HCT116 (cell line): ENCODE results near the gene USP12. TPM values are rescaled to one million over a fixed set of nuclear protein-coding genes. Genes with fewer than 3 reads are reported as not detected.

ENCODE experiments used
- ATAC-seq: fragments of 200-7000 bp; cut with Tn5 transposase; 2 replicates; pipeline ENCODE4 v1.9.1; 2020; ENCODE audit warnings: mild to moderate bottlenecking, moderate library complexity
- BruUV-seq: library from RNA; stranded (reverse); fragments of 400-500 nt; replicated peaks from 2 replicates; lab custom pipeline; 2021; lab: Mats Ljungman, UMichigan
- CTCF ChIA-PET: fragments of 300-600 bp; sonication (Branson Sonifier 250); formaldehyde crosslinking; loops from one replicate; lab custom pipeline; 2021; ENCODE audit warnings: antibody characterized with exemption; lab: Charles Lee
- POLR2A ChIA-PET: fragments of 300-600, 350-600 bp; sonication (Branson Sonifier 250); formaldehyde crosslinking; loops from one replicate; lab custom pipeline; 2021; ENCODE audit warnings: antibody characterized with exemption; lab: Charles Lee
- RAD21 ChIA-PET, 2 experiments: fragments of 300-600 bp; sonication (Branson Sonifier 250); formaldehyde crosslinking; loops; one replicate each; lab custom pipeline; 2023; ENCODE audit warnings: low total read pairs in 2 of 2; ENCODE audit not compliant: uncharacterized antibody in 2 of 2, unreplicated experiment in 2 of 2, low non-redundant PET in 1 of 2; lab: Charles Lee
- DNase-seq: peaks from one replicate; pipeline ENCODE4 v3.0.0-alpha.2; 2010; ENCODE audit warnings: low read depth, low spot score
- H2AFZ ChIP-seq: fragments of 200-600 bp; shearing (Covaris generic), sonication (generic); 2 replicates; pipeline ENCODE4 v1.6.1; 2017; ENCODE audit warnings: low read depth, mixed run types, mixed read lengths, antibody characterized with exemption, low read length; ENCODE audit not compliant: poor library complexity, severe bottlenecking
- H3K27ac ChIP-seq: 2 replicates; pipeline ENCODE4 v1.5.1; 2012; ENCODE audit warnings: low read depth, low read length
- H3K27me3 ChIP-seq: fragments of 200-600 bp; sonication (generic); 2 replicates; pipeline ENCODE4 v1.6.1; 2016; ENCODE audit warnings: mixed run types, low read length, mixed read lengths; ENCODE audit not compliant: insufficient read depth
- H3K36me3 ChIP-seq, 2 experiments: fragments of 200-500 bp in 1 of 2; fragments of 200-600 bp in 1 of 2; sonication (Bioruptor generic) in 1 of 2; sonication (generic) in 1 of 2; 2 replicates each; pipeline versions ENCODE4 v1.5.1 to v1.6.1; 2014 to 2016; ENCODE audit warnings: low read length in 2 of 2, inconsistent platforms in 1 of 2, mixed read lengths in 1 of 2, mixed run types in 1 of 2; ENCODE audit not compliant: insufficient read depth in 2 of 2, control insufficient read depth in 1 of 2
- H3K4me1 ChIP-seq, 2 experiments: fragments of 200-600 bp in 1 of 2; sonication (generic) in 1 of 2; 2 replicates each; pipeline versions ENCODE4 v1.5.1 to v1.6.1; 2012 to 2017; ENCODE audit warnings: low read length in 2 of 2, inconsistent platforms in 1 of 2, mild to moderate bottlenecking in 1 of 2, mixed read lengths in 1 of 2, mixed run types in 1 of 2, moderate library complexity in 1 of 2; ENCODE audit not compliant: insufficient read depth in 2 of 2, control insufficient read depth in 1 of 2
- H3K4me2 ChIP-seq: fragments of 200-600 bp; sonication (generic); 2 replicates; pipeline ENCODE4 v1.6.1; 2017; ENCODE audit warnings: mixed run types, low read length, mixed read lengths
- H3K4me3 ChIP-seq, 2 experiments: fragments of 200-600 bp in 1 of 2; sonication (generic) in 1 of 2; replicated peaks in 1 of 2; 2 replicates each; pipeline ENCODE4 v1.5.1; 2011 to 2016; ENCODE audit warnings: low read length in 2 of 2, control low read depth in 1 of 2, low read depth in 1 of 2, mild to moderate bottlenecking in 1 of 2, mixed read lengths in 1 of 2, mixed run types in 1 of 2
- H3K79me2 ChIP-seq: fragments of 200-600 bp; sonication (generic); 2 replicates; pipeline ENCODE4 v1.6.1; 2017; ENCODE audit warnings: mild to moderate bottlenecking, mixed run types, low read length, moderate library complexity, mixed read lengths; ENCODE audit not compliant: insufficient read depth
- H3K9ac ChIP-seq: fragments of 200-600 bp; sonication (generic); 2 replicates; pipeline ENCODE4 v1.6.1; 2016; ENCODE audit warnings: low read length, mixed read lengths
- H3K9me2 ChIP-seq: fragments of 200-600 bp; sonication (generic), shearing (Covaris generic); 2 replicates; pipeline ENCODE4 v1.6.1; 2017; ENCODE audit warnings: mixed run types, mild to moderate bottlenecking, moderate library complexity; ENCODE audit not compliant: insufficient read depth
- H3K9me3 ChIP-seq, 2 experiments: fragments of 200-500 bp in 1 of 2; fragments of 200-600 bp in 1 of 2; sonication (Bioruptor generic) in 1 of 2; sonication (generic) in 1 of 2; 2 replicates each; pipeline ENCODE4 v1.6.1; 2014 to 2017; ENCODE audit warnings: low read length in 2 of 2, mixed read lengths in 2 of 2, inconsistent platforms in 1 of 2, low read depth in 1 of 2, mild to moderate bottlenecking in 1 of 2, mixed run types in 1 of 2, moderate library complexity in 1 of 2; ENCODE audit not compliant: control insufficient read depth in 1 of 2, insufficient read depth in 1 of 2
- H4K20me1 ChIP-seq: fragments of 200-600 bp; sonication (generic), shearing (Covaris generic); 2 replicates; pipeline ENCODE4 v1.6.1; 2017; ENCODE audit warnings: mixed run types, mild to moderate bottlenecking, moderate library complexity; ENCODE audit not compliant: insufficient read depth
- CEBPB ChIP-seq: IDR thresholded peaks from 2 replicates; pipeline ENCODE4 v1.6.1; 2012; ENCODE audit warnings: low read depth
- ELF1 ChIP-seq: IDR thresholded peaks from 2 replicates; pipeline ENCODE4 v1.6.1; 2012; ENCODE audit warnings: low read depth, borderline replicate concordance
- EZH2 ChIP-seq: fragments of 200-600 bp; sonication (generic); IDR thresholded peaks from 2 replicates; pipeline ENCODE4 v1.6.1; 2017; ENCODE audit warnings: antibody characterized with exemption, mixed run types
- JUND ChIP-seq: IDR thresholded peaks from 2 replicates; pipeline ENCODE4 v1.6.1; 2012
- POLR2A ChIP-seq: IDR thresholded peaks from 2 replicates; pipeline ENCODE4 v1.7.0; 2011; ENCODE audit warnings: borderline replicate concordance; ENCODE audit not compliant: insufficient read depth, insufficient read length; ENCODE audit errors: extremely low read depth
- POLR2AphosphoS5 ChIP-seq: IDR thresholded peaks from 2 replicates; pipeline ENCODE4 v1.6.1; 2011; ENCODE audit warnings: mild to moderate bottlenecking, low read depth, low read length, moderate library complexity
- RAD21 ChIP-seq: IDR thresholded peaks from 2 replicates; pipeline ENCODE4 v1.6.1; 2012; ENCODE audit warnings: low read depth, mild to moderate bottlenecking
- SIN3A ChIP-seq: IDR thresholded peaks from 2 replicates; pipeline ENCODE4 v1.6.1; 2012; ENCODE audit warnings: low read depth
- SRF ChIP-seq: IDR thresholded peaks from 2 replicates; pipeline ENCODE4 v1.6.1; 2012; ENCODE audit warnings: low read depth
- ZFX ChIP-seq: fragments of 450-650 bp; IDR thresholded peaks from 2 replicates; pipeline ENCODE4 v1.6.1; 2017
- intact Hi-C: fragments of 100-400 bp; cut with micrococcal nuclease; formaldehyde crosslinking; loops from 2 replicates; pipeline ENCODE4 v1.10.0; 2022
- total RNA-seq: library from RNA; stranded (reverse); gene quantifications from one replicate; pipeline ENCODE4 v1.2.1, GENCODE V29; 2021; ENCODE audit not compliant: unreplicated experiment
- TF ChIP-seq, protein P1 (sequence below): IDR thresholded peaks from 2 replicates; pipeline ENCODE4 v1.6.1; 2012
- TF ChIP-seq, protein P2 (sequence below): IDR thresholded peaks from 2 replicates; pipeline ENCODE4 v1.6.1; 2012; ENCODE audit warnings: low read depth

USP12 gene
- total RNA-seq, 1 experiment from 2014 or later: 28.3 TPM

DNA sequence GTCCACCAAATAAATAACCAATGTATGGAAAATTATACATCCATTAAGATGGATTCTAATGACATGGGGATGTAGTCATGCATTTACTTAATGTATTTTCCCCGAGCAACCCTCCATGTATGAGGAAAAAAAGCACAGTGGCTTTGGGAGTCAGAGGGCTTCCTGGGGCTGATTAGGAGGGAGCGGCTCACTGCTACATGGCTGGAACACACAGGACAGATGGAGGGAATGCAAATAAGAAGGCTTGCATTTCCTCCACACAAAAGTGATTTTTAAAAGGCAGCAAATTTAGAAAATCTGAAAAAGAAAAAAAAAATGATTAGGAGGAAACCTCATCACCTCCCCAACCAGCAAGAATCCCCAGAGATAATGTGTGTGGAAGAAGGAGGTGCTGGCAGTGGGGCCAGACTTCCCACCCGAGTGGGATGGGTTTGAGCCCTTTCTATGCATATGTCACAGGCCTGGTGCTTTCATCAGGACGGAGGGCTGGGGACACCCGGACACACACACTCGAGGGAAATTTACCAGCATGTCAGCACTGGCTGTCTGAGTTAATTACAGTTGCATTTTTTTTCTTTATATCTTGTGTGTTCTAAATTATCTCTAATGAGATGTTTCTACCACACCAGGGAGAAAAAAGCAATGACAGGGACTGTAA, 118.9 kb downstream of the USP12 start (continued):
- TF ChIP-seq POLR2A (no peak), ELF1 (no peak), CEBPB (no peak), EZH2 (no peak)

DNA sequence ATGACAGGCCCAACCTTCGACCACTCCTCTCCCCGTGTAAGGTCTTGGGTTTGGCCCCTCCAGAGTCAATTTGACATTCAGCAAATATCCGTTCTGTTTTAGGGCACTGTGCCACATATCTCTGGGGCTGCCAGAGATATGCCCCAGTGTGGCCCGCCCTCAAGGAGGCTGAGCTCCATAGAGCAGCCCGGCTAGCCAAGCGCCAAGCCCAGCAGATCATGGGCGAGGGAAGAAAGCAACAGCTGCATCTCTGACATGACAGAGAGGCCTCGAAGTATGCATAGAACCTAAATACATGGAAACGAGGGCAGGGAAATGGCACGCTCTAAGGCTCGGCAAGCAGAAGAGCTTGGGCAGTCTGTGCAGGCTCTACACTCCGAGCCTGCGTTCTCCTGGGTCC, 124.5 kb downstream of the USP12 start:
- ChIA-PET POLR2A (no interaction called here), CTCF (no interaction called here), RAD21 (no interaction called here)
- no peaks in the 10 kb centered on the region for H3K9me2 ChIP-seq
- no peaks in the 10 kb centered on the region for H3K27me3 ChIP-seq
- TF ChIP-seq SRF: no peak
- TF ChIP-seq, protein P1, sequence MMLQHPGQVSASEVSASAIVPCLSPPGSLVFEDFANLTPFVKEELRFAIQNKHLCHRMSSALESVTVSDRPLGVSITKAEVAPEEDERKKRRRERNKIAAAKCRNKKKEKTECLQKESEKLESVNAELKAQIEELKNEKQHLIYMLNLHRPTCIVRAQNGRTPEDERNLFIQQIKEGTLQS: no peak
- TF ChIP-seq, protein P2, sequence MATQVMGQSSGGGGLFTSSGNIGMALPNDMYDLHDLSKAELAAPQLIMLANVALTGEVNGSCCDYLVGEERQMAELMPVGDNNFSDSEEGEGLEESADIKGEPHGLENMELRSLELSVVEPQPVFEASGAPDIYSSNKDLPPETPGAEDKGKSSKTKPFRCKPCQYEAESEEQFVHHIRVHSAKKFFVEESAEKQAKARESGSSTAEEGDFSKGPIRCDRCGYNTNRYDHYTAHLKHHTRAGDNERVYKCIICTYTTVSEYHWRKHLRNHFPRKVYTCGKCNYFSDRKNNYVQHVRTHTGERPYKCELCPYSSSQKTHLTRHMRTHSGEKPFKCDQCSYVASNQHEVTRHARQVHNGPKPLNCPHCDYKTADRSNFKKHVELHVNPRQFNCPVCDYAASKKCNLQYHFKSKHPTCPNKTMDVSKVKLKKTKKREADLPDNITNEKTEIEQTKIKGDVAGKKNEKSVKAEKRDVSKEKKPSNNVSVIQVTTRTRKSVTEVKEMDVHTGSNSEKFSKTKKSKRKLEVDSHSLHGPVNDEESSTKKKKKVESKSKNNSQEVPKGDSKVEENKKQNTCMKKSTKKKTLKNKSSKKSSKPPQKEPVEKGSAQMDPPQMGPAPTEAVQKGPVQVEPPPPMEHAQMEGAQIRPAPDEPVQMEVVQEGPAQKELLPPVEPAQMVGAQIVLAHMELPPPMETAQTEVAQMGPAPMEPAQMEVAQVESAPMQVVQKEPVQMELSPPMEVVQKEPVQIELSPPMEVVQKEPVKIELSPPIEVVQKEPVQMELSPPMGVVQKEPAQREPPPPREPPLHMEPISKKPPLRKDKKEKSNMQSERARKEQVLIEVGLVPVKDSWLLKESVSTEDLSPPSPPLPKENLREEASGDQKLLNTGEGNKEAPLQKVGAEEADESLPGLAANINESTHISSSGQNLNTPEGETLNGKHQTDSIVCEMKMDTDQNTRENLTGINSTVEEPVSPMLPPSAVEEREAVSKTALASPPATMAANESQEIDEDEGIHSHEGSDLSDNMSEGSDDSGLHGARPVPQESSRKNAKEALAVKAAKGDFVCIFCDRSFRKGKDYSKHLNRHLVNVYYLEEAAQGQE: no peak
- TF ChIP-seq SIN3A: no peak
- no peak for TF ChIP-seq ELF1
- TF ChIP-seq ZFX: no peak
- TF ChIP-seq POLR2A: no peak
- TF ChIP-seq RAD21: no peak
- TF ChIP-seq POLR2AphosphoS5: no peak
- TF ChIP-seq JUND: no peak
- 0 out of 4 replicates have a peak, but pooled peaks cover 0 to 4% of the 10 kb centered on the region in 2 experiments for H3K9me3 ChIP-seq
- H3K4me1 ChIP-seq: peaks cover 10 to 16% of the 10 kb centered on the region in 2 experiments
- no peak overlapping the region for H3K4me2 ChIP-seq
- DNase-seq (no peak), ATAC-seq (no peak)
- intact Hi-C loops: no loop called here
- H2AFZ ChIP-seq: no peak overlapping the region
- no TSS peak for BruUV-seq
- H3K27ac ChIP-seq: no peak overlapping the region
- no peaks in the 10 kb centered on the region for H3K36me3 ChIP-seq
- H3K9ac ChIP-seq: no peak overlapping the region
- no peaks in the 10 kb centered on the region for H3K79me2 ChIP-seq
- no peak overlapping the region for H3K4me3 ChIP-seq
- H4K20me1 ChIP-seq: no peaks in the 10 kb centered on the region
